GM12801 (cell line): ENCODE data around the gene CDH4.

Source experiments
- CTCF ChIP-seq: IDR thresholded peaks from one replicate; pipeline ENCODE4 v1.5.1; 2011; ENCODE audit warnings: control low read depth; ENCODE audit not compliant: insufficient read length; ENCODE audit errors: extremely low read depth

The CDH4 gene

GRCh38 chr20:61771805-61772350 lies 519.8 kb downstream of the CDH4 start:
- TF ChIP-seq CTCF = no peak

- no peak for TF ChIP-seq CTCF
Observed at GRCh38 chr20:61772828-61773631, 521.0 kb downstream of the CDH4 start.

DNA sequence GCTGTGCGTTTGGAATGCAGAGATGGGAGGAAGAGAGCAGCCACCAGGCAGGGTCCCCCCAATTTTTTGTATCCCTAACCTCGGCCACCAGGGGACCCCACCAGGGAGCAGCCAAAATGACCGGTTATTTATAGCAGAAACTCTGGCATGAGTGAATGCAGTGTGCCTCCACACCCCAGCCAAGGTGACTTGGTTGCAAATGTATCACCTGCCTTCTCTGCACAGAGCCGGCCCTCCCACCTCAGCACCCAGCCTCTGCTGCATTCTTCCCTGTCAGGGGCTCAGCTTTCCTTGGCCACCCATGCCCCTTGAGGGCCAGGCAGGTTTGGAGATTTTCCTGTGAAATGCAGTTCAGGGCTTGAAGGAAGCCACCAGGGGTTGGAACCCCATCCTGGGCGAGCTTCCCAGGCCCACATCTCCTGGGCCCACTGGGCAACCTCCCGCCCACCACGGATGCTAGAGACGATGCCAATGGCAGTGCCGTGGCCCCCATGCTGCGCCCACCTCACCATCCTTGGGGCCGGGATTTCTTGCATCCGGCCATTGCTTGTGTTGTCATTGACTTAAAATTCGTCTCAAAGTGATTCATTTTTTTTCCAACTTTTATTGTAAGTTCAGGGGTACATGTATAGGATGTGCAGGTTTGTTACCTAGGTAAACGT lies 522.0 kb downstream of the CDH4 start:
- no peak for TF ChIP-seq CTCF

GRCh38 chr20:61775423-61775822 lies 523.4 kb downstream of the CDH4 start:
- TF ChIP-seq CTCF = no peak

GRCh38 chr20:61776491-61777075 lies 524.5 kb downstream of the CDH4 start:
- TF ChIP-seq CTCF = no peak

- TF ChIP-seq CTCF = no peak
Observed at GRCh38 chr20:61777773-61778494, 525.9 kb downstream of the CDH4 start.

DNA sequence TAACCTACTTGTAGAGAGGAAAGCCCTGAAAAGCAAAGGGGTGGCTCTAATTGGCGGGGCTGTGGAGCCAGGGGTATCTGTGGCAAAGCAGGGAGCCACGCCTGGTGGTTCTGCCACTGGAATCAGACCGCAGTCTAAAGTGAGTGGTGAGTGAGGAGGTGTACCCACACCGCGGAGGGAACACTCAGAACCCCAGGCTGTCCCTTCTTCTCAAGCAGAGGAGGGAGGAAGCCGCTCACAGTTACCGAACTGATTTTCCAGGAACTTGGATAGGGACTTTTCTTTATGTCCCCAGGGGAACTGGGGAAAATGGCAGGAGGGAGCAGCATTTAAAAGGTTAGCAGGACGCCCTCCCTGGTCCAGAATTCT lies 526.4 kb downstream of the CDH4 start:
- no peak for TF ChIP-seq CTCF
